ENCODE measurements around the gene HBEGF.
A peak's percentile ranks its signal among the peaks of the same experiment; 100 is the strongest.

Gene HBEGF

DNA sequence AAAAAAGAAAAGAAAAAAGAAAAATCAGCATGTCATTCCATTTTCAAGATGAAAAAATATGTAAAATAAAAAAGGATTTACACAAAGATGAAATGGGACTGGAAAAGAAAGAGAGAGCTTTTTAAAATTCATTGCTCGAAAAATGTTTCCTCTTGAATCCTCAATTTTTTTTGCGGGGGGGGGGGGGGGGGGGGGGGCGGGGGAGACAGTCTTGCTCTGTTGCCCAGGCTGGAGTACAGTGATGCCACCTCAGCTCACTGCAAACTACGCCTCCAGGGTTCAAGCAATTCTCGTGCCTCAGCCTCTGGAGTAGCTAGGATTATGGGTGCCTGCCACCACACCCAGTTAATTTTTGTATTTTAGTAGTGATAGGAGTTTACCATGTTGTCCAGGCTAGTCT lies 60.0 kb downstream of the HBEGF start:
- H3K27ac ChIP-seq (ENCODE audit: low read depth, low read length, poor library complexity, severe bottlenecking): peak overlapping the region; percentile 2
- H3K9me3 ChIP-seq (ENCODE audit: low read length): no peaks in the 10 kb centered on the region
- H3K4me1 ChIP-seq (ENCODE audit: insufficient read depth, low read length, severe bottlenecking): peaks cover 61% of the 10 kb centered on the region
- H3K4me3 ChIP-seq (ENCODE audit: low read depth, low read length, poor library complexity, severe bottlenecking): no peak overlapping the region
- peaks cover 62% of the 10 kb centered on the region for H3K79me2 ChIP-seq (ENCODE audit: insufficient read depth, low read length)
- no peaks in the 10 kb centered on the region for H3K9me2 ChIP-seq (ENCODE audit: low read depth, low read length)
- no peaks in the 10 kb centered on the region for H3K27me3 ChIP-seq (ENCODE audit: insufficient read depth, low read length)
- no peaks in the 10 kb centered on the region for H3K36me3 ChIP-seq (ENCODE audit: insufficient read depth, low read length)
- peaks cover 10% of the 10 kb centered on the region; the same call in 1 of the 2 replicates for H3F3A ChIP-seq (ENCODE audit: insufficient read depth, low read length)
- H3K9ac ChIP-seq (ENCODE audit: low read length): no peak overlapping the region
- TF ChIP-seq EZH2 (IDR thresholded peaks at IDR 0.05; ENCODE audit: borderline replicate concordance, low read length): no peak
- TF ChIP-seq, protein P1, sequence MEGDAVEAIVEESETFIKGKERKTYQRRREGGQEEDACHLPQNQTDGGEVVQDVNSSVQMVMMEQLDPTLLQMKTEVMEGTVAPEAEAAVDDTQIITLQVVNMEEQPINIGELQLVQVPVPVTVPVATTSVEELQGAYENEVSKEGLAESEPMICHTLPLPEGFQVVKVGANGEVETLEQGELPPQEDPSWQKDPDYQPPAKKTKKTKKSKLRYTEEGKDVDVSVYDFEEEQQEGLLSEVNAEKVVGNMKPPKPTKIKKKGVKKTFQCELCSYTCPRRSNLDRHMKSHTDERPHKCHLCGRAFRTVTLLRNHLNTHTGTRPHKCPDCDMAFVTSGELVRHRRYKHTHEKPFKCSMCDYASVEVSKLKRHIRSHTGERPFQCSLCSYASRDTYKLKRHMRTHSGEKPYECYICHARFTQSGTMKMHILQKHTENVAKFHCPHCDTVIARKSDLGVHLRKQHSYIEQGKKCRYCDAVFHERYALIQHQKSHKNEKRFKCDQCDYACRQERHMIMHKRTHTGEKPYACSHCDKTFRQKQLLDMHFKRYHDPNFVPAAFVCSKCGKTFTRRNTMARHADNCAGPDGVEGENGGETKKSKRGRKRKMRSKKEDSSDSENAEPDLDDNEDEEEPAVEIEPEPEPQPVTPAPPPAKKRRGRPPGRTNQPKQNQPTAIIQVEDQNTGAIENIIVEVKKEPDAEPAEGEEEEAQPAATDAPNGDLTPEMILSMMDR (IDR thresholded peaks at IDR 0.05; ENCODE audit: low read length): no peak
- no peak overlapping the region for H3K4me2 ChIP-seq (ENCODE audit: low read length)
- no peak overlapping the region for H2AFZ ChIP-seq (ENCODE audit: low read length)
- H4K20me1 ChIP-seq (ENCODE audit: insufficient read depth, low read length): no peaks in the 10 kb centered on the region

DNA sequence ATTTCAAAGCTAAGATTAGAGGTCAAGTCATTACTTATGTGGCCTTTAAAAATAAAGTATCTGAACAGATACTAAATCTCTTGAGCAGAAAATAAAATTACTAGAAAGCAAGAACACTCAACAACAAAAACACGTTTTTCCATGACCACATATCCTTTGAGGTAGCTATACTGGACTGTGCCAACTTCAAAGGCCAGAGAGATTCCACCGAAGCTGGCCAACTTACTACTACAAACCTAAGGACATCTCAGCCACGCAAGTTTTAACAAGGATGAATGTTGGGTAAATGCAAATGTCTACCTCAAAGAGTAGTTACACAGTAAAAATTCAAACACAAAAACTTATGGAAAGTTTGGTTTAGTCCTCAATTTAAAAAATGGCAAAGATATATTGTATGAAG lies 62.4 kb downstream of the HBEGF start:
- Histone ChIP-seq H3K9me2 (ENCODE audit: low read depth, low read length) (no peaks in the 10 kb centered on the region), H3K27ac (ENCODE audit: low read depth, low read length, poor library complexity, severe bottlenecking) (peak overlapping the region; percentile 91), H3K79me2 (ENCODE audit: insufficient read depth, low read length) (peaks cover 39% of the 10 kb centered on the region)

More for the DNA sequence above, 62.4 kb downstream of the HBEGF start:
- peaks cover 54% of the 10 kb centered on the region for H3K4me1 ChIP-seq (ENCODE audit: insufficient read depth, low read length, severe bottlenecking)
- H3K4me3 ChIP-seq (ENCODE audit: low read depth, low read length, poor library complexity, severe bottlenecking): peak overlapping the region; percentile 46
- no peaks in the 10 kb centered on the region for H3K9me3 ChIP-seq (ENCODE audit: low read length)
- peak overlapping the region; percentile 7; the same call in 1 of the 2 replicates for H3K9ac ChIP-seq (ENCODE audit: low read length)
- peaks cover 10% of the 10 kb centered on the region for H3K36me3 ChIP-seq (ENCODE audit: insufficient read depth, low read length)
- H3K4me2 ChIP-seq (ENCODE audit: low read length): peak overlapping the region; percentile 65
- H3K27me3 ChIP-seq (ENCODE audit: insufficient read depth, low read length): no peaks in the 10 kb centered on the region
- no peak overlapping the region for H2AFZ ChIP-seq (ENCODE audit: low read length)
- H3F3A ChIP-seq (ENCODE audit: insufficient read depth, low read length): peaks cover 11% of the 10 kb centered on the region; the same call in 1 of the 2 replicates
- H4K20me1 ChIP-seq (ENCODE audit: insufficient read depth, low read length): no peaks in the 10 kb centered on the region
- TF ChIP-seq, protein P1 (IDR thresholded peaks at IDR 0.05; ENCODE audit: low read length): no peak
- TF ChIP-seq EZH2 (IDR thresholded peaks at IDR 0.05; ENCODE audit: borderline replicate concordance, low read length): no peak
